Measurements from ENCODE around the gene ATG7.

Gene ATG7

DNA sequence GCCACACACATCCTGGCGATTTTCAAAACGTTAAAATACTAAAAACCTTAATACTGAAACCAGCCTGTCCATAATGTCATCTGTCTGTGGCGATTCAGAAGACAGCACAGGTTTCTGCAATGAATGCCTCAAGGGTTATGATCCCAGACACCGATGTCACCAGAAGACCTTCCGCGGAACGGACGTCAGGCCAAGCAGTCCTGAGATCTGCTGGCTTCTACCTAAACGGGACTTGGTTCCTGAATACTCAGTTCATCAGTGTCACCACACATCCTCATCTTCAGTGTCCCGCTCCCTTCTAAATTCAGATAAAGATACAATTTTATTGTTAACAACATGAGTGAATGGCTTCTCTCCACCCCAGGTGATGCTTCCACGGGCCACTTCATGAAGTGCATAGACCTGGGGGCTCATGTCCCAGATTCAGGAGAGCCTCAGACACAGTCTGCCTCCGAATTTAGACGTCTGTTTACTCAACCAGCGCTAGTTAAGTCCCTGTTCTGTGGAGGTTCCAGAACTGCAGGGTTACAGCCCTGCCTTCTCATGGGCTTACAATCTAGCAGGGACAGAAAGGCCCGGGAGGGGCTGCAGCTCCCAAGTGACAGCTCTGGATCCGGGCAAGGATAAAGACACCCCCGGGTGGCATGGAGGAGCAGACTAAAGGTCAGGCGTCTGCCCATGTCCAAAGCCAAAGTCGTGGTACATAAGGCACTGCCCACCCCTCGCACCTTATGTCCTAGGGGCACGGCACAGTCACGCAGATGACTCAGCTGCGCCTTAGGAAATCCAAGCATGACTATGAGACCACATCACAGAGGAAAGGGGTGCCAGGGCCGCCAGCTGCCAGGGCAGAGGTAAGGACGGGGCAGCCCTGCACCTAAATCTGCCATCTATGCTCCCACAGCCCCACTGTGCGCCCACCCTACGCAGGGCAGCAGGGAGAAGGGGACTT lies 295.6 kb downstream of the ATG7 start:
- Histone ChIP-seq H2AFZ (ENCODE audit: low read depth, low read length, severe bottlenecking) (no peak overlapping the region), H3F3A (ENCODE audit: insufficient read depth) (no peaks in the 10 kb centered on the region), H3K27me3 (ENCODE audit: low read length) (no peaks in the 10 kb centered on the region), H4K20me1 (ENCODE audit: low read depth, low read length) (no peaks in the 10 kb centered on the region; the same call in 1 of the 2 replicates), H3K79me2 (ENCODE audit: insufficient read depth, low read length) (peaks cover 37% of the 10 kb centered on the region), H3K9me3 (ENCODE audit: insufficient read depth, low read length) (no peaks in the 10 kb centered on the region), H3K9me2 (replicated peaks; ENCODE audit: insufficient read depth, low read length) (no peaks in the 10 kb centered on the region), H3K9ac (ENCODE audit: low read length) (no peak overlapping the region), H3K27ac (ENCODE audit: low read depth, low read length) (no peak overlapping the region), H3K4me2 (ENCODE audit: low read depth, low read length, poor library complexity, severe bottlenecking) (no peak overlapping the region), H3K36me3 (ENCODE audit: low read length) (no peaks in the 10 kb centered on the region), H3K4me3 (ENCODE audit: insufficient read depth, low read length, poor library complexity, severe bottlenecking) (no peak overlapping the region)
- TF ChIP-seq EZH2phosphoT487 (conservative IDR thresholded peaks at IDR 0.05; ENCODE audit: low read length): no peak
- TF ChIP-seq, protein P1, sequence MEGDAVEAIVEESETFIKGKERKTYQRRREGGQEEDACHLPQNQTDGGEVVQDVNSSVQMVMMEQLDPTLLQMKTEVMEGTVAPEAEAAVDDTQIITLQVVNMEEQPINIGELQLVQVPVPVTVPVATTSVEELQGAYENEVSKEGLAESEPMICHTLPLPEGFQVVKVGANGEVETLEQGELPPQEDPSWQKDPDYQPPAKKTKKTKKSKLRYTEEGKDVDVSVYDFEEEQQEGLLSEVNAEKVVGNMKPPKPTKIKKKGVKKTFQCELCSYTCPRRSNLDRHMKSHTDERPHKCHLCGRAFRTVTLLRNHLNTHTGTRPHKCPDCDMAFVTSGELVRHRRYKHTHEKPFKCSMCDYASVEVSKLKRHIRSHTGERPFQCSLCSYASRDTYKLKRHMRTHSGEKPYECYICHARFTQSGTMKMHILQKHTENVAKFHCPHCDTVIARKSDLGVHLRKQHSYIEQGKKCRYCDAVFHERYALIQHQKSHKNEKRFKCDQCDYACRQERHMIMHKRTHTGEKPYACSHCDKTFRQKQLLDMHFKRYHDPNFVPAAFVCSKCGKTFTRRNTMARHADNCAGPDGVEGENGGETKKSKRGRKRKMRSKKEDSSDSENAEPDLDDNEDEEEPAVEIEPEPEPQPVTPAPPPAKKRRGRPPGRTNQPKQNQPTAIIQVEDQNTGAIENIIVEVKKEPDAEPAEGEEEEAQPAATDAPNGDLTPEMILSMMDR (IDR thresholded peaks at IDR 0.05; ENCODE audit: insufficient read depth, low read length, poor library complexity, severe bottlenecking): no peak

DNA sequence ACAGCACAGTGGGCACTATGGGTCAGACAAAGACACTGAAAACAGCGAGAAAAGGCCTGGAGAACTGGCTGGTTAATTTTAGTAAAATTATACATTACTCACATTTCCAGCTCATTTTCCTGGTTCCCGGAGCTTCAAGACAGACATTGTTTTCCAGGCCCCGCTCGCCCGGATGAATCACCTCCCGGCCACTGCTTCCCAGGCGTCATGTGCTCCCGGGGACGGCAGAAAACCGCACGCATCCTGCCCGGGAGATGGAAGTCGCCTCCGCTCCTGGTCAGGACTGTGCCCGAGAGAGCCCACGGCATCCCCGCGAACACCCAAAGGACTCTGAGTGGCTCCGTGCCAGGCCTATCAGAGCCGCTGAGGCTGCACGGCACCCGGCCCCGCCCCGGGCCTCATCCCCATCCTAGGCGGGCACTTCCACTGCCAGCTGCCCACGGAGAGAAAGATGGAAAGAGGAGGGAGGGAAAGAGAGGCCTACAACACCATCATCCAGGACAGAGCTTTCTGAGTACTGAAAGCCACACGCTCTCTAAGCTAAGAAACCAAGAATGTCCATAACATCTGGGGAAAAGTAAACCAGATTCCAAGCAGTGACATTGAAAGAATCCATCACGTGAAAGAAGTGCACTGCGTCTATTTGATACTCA lies 296.4 kb downstream of the ATG7 start:
- TF ChIP-seq EZH2phosphoT487 (conservative IDR thresholded peaks at IDR 0.05; ENCODE audit: low read length): no peak
- TF ChIP-seq, protein P1 (IDR thresholded peaks at IDR 0.05; ENCODE audit: insufficient read depth, low read length, poor library complexity, severe bottlenecking): no peak
- Histone ChIP-seq H3K4me2 (ENCODE audit: low read depth, low read length, poor library complexity, severe bottlenecking) (no peak overlapping the region), H3K79me2 (ENCODE audit: insufficient read depth, low read length) (peaks cover 40% of the 10 kb centered on the region), H3K27ac (ENCODE audit: low read depth, low read length) (no peak overlapping the region), H3K27me3 (ENCODE audit: low read length) (no peaks in the 10 kb centered on the region), H3K36me3 (ENCODE audit: low read length) (no peaks in the 10 kb centered on the region), H2AFZ (ENCODE audit: low read depth, low read length, severe bottlenecking) (no peak overlapping the region), H3K9ac (ENCODE audit: low read length) (no peak overlapping the region), H3F3A (ENCODE audit: insufficient read depth) (no peaks in the 10 kb centered on the region), H3K4me3 (ENCODE audit: insufficient read depth, low read length, poor library complexity, severe bottlenecking) (no peak overlapping the region), H3K9me3 (ENCODE audit: insufficient read depth, low read length) (no peaks in the 10 kb centered on the region), H4K20me1 (ENCODE audit: low read depth, low read length) (no peaks in the 10 kb centered on the region; the same call in 1 of the 2 replicates), H3K9me2 (replicated peaks; ENCODE audit: insufficient read depth, low read length) (no peaks in the 10 kb centered on the region)

DNA sequence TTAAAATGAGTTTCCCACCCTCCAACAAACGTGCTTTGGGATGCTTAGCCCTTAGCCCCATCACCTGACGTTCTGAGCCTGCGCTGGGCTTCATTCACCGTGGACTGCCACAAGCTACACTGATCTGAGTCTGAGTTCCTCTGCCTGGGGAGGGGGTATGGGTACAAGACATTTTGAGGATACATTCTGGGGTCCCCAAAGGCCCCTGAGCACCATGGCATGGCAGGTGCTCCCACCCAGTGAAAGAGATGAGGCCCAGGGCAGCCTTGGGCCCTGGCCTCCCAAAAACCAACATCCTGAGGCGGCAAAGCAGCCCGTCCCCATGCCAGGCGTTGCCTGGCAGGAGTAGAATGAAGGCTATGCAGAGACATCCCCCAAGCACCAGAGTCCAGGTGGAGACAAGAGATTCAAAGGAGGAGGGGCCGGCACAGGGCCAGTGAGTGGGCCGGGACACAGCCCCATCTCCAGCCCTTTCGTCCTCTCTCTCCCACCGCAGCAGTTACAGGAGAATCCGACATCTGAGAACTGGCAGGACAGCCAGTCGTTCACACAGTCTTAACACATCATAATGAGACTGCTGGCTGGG lies 297.1 kb downstream of the ATG7 start:
- no peaks in the 10 kb centered on the region; the same call in 1 of the 2 replicates for H4K20me1 ChIP-seq (ENCODE audit: low read depth, low read length)
- H3F3A ChIP-seq (ENCODE audit: insufficient read depth): no peaks in the 10 kb centered on the region
- H3K27me3 ChIP-seq (ENCODE audit: low read length): no peaks in the 10 kb centered on the region
- no peaks in the 10 kb centered on the region for H3K36me3 ChIP-seq (ENCODE audit: low read length)
- no peaks in the 10 kb centered on the region for H3K9me3 ChIP-seq (ENCODE audit: insufficient read depth, low read length)
- no peak overlapping the region for H2AFZ ChIP-seq (ENCODE audit: low read depth, low read length, severe bottlenecking)
- TF ChIP-seq, protein P1 (IDR thresholded peaks at IDR 0.05; ENCODE audit: insufficient read depth, low read length, poor library complexity, severe bottlenecking): no peak
- TF ChIP-seq EZH2phosphoT487 (conservative IDR thresholded peaks at IDR 0.05; ENCODE audit: low read length): no peak
- no peak overlapping the region for H3K9ac ChIP-seq (ENCODE audit: low read length)
- H3K27ac ChIP-seq (ENCODE audit: low read depth, low read length): no peak overlapping the region
- H3K4me2 ChIP-seq (ENCODE audit: low read depth, low read length, poor library complexity, severe bottlenecking): no peak overlapping the region
- no peaks in the 10 kb centered on the region for H3K9me2 ChIP-seq (replicated peaks; ENCODE audit: insufficient read depth, low read length)
- H3K79me2 ChIP-seq (ENCODE audit: insufficient read depth, low read length): peaks cover 47% of the 10 kb centered on the region
- no peak overlapping the region for H3K4me3 ChIP-seq (ENCODE audit: insufficient read depth, low read length, poor library complexity, severe bottlenecking)

All from SU-DHL-6 (cell line).